Uterus (tissue), 2 donors: Measurements from ENCODE around the gene AKT3.

Experiments
- CTCF ChIP-seq, 4 experiments: fragments of 200-600 bp in 2 of 4; fragments of 450-650 bp in 2 of 4; sonication (generic) in 2 of 4; IDR thresholded peaks; one replicate each; pipeline ENCODE4 v1.5.1; 2016 to 2019; ENCODE audit warnings: antibody characterized with exemption in 4 of 4, mild to moderate bottlenecking in 2 of 4, moderate library complexity in 1 of 4
- POLR2A ChIP-seq, 2 donors: fragments of 450-650 bp; IDR thresholded peaks; one replicate each; pipeline ENCODE4 v1.6.1; 2016; ENCODE audit warnings: antibody characterized with exemption in 2 of 2, mild to moderate bottlenecking in 1 of 2, moderate library complexity in 1 of 2

- TF ChIP-seq POLR2A (IDR thresholded peaks at IDR 0.05), result no peak
- TF ChIP-seq CTCF (IDR thresholded peaks at IDR 0.05), result no peak
These were observed 207.1 kb downstream of the AKT3 start for GRCh38 chr1:243642936-243643335.
